ENCODE data around the gene HAUS3.
"Not testable (repeated sequence)": the region's sequence is repeated elsewhere in the genome, so short reads cannot be mapped to it uniquely, and the experiment has no call there.

HAUS3 gene

DNA sequence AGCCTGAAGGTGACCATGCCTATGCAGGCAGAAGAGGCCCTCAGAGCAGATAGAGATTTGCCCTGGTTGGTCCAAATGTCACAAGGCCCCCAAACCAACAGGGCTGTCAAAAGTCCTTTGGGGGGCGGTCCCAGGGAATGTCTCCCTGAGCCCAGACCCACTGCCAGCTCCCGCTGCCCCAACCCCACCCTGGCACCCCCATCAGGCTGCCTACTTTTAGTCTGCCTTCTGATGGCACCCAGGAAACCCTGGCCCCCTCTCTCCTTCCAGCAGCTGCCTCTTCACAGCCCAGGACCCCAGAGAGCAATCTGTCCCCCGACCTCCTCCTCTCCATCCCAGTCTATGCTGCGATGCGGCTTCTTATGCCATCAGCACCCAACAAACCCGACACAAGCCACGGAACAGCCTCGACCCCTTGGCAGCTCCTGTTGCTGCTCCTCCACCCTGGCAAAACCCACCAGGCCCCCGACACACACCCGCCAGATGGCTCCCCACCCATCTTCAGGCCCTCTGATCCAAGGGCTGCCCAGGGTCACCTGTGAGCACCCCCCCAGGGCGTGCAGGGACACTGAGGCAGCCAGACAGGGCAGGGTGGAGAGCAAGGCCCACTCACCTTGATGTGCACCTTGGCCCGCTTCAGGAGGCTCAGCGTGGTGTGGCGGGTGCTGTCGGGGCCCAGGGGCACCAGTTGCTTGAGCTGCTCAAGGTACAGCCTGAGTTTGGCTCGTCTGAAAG, 10.0 kb upstream of the HAUS3 start:
- no peak for DNase-seq (ENCODE audit: low read depth)

DNA sequence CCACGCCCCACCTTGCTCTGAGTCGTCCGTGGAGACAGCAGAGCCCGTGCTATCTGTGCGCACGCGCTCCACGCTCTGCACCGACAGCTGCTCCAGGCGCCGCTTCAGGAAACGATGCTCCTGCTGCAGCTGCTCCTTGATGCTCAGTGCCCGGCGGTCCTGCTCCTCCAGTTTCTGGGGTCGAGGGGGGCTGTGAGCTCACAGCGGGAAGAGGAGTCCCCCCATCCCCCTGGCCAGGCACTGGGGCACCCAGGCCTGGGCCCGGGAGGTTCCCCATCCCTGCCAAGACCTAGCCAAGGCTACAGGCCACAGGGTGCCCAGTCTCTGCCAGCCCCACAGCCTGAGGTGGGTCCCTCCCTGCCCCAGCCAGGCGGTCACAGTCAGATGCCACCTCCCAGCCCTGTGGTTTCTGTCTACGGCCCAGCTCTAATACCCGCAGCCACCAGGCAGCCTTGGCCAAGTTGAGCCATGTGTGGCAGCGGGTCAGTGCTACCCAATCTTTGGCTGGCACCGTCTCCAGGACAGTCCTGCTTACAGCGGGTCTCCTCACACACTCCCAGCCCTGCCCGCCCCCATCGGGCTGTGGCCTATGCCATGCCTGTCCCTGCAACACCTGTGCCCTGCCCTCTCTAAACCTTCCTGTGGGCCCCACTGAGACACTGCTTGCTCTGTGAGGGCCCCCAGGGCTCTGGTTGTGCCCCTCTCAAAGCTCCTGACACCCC, 9.3 kb upstream of the HAUS3 start:
- no peak for DNase-seq (ENCODE audit: low read depth)

DNA sequence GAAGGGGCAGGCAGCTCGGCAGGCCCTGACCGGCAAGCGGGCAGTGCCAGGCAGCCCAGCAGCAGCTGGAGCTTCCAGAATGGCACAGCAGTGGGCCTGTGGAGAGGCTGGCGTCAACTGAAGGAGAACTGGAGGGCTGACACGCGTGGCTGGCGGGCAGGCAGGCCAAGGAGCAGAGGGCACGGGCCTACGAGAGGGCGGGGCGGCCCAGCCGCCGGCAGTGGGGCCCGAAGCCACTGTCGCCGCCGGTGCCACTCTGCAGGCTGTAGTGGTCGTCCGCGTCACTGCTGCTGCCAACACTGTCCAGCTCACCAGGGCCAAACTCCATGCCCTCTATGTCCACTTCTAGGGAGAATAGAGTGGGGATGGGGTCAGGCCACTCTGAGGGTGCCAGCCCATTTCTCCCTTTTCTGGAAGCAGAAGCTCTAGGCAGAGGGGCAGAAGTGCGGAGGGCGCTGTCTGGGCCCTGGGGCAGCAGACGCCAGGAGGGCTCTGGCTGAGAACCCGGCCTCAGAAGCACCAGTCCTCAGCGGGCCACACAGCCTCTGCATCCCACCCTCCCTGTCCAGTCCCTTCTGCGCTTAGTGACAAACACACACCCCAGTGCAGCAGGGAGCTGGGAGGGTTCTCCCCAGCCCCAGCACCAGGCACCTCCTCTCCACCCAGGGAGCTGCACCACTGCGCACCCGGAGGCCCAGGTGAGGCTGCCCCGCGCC, 8.6 kb upstream of the HAUS3 start:
- no peak for DNase-seq (ENCODE audit: low read depth)

DNA sequence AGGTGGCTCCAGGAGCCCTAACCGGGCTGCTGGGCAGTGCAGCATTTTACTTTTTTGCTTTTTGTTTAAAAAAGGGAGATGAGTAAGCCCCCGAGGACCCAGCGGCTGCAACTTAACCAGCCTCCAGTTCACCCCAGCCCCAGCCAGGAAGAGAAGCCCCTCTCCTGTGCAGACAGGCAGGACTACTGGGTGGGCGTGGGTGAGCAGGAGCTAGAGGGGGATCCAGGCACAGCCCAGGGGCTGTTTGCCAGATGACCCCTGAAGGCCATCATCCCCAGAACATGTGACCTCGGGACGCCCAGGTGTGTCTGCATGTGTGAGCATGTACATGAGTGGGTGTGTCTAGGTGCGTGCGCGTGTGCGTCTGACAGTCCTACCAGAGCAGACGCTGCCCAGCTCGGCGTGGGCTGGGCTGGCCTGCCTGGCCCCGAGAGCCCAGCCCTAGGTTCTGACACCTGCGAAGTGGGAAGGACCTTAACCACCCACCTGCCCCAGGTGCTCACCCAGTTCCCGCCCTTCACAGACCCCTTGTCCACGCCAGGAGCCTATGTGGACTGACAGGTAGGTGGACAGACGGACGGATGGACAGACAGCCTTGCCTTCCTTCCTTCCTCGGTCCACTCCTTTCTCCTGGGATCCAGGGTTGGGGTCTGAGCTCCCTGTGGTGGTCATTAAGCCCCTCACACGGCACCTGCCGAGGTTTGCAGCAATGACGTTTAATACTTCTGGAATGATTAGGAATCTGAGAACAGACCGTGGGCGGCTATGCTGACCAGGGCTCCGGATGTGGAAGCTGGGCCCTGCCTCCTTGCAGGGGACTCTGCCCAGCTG, 7.8 kb upstream of the HAUS3 start:
- no peak for DNase-seq (ENCODE audit: low read depth)

DNA sequence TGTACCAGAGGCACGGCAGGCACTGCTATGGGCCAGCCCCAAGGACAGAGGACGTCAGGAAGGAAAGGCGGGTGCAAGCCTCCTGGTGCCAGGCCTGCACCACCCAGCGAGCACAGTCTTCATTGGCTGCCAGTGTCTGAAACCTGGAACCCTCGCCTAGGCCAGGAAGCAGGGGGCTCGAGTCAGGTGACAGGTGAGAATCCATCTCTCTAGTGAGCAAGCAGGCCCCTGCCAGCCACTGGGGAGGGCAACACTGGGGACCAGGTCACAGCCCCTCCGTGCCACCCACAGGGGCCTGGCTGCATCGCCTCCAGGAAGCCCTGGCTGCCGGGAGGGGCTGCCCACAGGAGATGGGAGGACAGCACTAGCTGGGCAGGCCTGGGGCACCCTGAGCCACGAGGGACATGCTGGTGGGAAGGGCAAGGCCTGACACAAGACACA, 6.9 kb upstream of the HAUS3 start:
- DNase-seq (ENCODE audit: low read depth): no peak

DNA sequence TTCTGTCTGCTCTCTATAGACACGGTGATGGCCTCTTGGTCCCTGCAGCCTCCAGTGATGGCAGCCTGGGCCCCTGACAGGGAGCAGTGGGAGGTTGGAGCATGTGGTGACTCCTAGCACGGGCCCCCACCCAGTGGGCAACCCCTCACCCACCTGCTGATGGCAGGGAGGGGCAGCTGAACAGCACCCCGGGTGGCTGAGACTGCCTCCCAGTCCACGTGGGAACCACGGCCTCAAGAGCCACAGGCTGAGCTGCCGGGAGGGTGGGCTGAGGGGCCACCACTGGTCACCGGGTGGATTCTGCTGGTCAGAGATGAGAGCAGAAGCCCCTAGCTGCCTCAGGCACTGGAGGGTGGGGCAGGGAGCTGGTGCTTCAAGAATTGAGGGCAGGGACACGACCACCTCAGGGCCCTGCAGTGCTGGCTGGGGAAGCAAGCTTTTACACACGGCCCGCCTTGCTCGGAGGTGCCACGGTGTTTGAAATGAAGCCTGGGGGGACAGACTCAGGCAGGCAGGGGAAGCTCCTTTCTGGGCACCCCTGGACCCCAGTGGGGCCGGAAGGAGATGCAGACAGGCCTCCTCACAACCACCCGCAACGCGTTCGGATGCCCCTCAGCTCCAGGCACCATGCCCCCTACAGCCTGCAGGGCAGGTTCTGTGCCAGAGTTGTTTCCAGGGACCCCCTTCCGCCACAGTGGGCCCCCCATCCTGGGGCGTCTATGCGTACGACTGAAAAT, 6.3 kb upstream of the HAUS3 start:
- DNase-seq (ENCODE audit: low read depth): no peak

DNA sequence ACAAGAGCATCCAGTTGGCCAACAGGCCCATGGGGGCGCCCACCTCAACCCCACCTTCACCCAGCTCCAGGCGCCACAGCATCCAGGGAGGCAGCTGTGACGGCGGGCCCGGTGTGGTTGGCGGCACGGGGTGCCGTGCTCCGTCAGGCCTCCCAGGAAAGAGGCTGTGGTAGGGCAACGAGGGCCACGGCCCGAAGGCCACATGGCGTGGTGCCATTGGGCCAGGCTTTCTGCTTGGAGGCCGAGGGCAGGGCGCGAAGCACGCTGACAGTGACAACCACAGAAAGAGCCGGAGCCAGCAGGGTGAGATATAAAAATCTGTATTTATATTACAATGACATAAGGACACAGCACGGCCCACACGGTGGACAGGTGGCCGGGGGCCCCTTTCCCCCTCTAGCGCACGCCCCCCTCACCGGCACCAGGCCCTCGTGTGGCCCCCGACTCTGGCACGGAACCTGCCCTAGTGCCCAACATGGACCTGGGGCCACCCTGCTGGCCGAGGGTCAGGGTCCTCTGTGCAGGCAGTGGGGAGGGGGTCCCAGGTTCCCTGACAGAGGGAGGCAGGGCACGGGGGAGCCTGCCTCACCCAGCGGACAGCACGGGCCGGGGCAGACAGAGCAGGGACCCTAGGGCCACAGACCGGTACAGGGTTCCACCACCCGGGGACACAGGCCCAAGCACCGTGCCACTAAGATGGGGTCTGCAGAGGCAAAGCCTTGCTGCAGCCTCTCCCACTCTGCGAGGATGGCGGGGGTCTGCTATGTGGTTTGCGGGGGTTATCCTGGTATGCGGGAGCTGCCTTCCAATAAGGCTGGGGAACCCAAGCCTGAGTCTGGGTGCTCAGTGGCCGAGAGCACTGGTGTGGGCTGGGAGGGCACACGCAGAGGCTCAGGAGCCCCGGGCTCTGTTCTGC, 5.5 kb upstream of the HAUS3 start:
- DNase-seq (ENCODE audit: low read depth): no peak

DNA sequence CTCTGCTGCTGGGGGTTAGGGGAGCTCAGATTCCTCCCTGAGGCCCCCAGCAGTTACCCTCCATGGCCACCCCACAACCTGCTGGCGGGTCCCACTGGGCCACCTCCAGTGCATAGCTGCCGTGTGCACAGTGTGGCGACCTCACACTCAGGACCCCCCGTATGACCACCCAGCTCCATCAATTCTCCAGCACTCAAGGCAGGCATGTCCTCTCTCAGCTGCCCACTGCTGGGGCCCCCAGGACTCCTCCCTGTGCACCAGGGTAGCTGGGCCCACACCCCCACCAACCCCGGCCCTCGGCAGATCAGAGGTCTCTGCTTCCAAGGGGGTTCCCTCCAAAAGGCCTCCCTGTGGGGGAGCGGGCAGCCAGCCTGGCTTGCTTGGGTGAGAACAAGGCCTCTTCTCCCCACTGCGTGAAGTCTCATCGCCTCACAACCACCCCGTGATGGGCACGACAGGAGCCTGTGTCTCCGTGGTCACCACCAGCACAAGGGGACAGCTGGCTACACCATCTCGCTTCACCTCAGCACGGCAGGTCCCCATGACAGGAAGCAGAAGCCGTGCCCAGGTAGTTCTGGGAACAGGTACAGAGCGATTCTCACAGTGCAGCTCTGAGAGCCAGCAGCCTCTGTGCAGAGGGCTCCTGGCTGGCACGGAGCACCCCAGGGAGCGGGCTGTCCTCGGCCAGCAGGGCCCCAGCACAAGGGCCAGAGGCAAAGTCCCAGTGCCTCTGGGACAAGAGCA, 4.6 kb upstream of the HAUS3 start:
- DNase-seq (ENCODE audit: low read depth): no peak

DNA sequence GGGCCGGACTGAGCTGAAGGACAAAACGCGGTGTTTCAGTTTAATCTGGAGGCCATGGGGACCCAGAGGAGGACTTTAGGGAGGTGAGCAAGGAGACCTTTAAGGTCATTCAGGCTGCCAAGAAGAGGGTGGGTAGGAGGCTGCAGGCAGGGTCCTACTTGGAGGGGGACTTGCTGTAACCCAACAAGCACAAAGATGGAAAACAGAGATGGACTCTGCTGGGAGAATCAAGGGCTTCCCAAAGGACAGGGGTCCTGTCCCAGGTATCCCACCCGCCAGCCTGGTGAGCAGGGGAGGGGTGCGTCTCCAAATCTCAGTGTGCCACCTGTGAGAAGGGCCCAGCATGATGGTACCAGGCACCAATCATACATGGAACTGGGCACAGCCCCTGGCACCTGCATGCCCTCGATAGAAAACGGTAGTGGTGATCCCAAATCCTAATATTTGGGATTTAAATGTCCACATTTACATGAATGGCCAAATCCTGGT, 3.9 kb upstream of the HAUS3 start:
- DNase-seq (ENCODE audit: low read depth): no peak

DNA sequence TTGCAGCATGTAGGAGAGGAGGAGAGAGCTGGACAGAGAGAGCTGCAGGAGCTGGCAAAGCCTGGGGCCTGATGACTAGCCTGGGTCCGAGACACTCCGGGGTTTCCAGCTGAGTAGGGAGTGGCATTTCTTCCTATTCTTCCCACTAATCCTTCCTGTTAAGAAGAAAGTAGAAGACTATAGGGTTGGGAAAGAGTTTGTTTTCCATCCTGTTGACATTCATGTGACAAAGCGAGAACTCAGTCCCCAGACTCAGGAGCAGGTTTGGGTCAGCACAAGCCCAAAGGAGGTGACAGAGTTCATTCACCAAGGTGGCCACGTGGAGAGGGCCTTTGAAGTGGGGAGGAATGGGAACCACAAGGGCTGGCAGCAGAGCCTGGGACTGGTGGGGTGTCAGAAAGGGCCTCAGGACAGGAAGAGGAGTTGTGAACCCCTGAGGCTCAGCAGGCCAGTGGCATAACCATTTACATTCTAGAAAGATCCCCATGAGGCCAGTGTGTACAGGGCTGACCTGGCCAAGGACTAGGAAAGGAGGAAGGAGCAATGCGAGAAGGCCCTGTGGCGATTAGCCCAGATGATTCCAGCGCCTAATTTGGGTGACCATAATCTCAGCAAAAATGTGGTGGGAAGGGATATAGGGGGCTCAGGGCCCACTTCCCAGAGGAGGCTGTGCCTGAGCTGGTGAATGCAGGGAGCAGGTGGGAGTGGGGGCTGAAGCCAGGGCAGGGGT, 3.3 kb upstream of the HAUS3 start:
- no peak for DNase-seq (ENCODE audit: low read depth)

DNA sequence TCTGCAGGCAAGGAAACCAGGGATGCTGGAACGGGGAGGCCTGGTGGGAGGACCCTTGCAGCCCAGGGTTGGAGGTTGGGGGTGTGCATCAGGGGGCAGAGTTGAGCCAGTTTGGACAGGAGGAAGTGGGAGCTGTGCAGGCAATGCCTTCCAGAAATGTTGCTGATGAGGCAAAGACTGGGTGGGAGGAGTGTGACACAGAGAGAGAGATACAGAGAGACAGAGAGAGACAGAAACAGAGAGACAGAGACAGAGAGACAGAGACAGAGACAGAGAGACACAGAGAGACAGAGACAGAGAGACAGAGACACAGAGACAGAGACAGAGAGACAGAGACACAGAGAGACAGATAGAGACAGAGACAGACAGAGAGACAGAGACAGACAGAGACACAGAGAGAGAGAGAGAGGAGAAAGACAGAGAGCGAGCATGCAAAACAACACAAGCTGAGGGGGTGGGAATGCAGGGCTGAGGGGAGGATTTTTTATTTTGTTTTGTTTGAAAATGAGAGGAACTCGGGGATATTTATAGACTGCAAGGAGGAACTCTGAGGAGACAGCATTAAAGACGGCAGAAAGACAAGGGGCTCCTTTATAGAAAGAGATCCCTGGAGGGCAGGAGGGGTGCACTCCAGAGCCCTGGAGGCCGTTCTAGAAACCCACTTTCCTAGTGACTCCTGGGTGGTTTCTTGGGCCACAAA, 1.9 kb upstream of the HAUS3 start:
- no peak for DNase-seq (ENCODE audit: low read depth)

DNA sequence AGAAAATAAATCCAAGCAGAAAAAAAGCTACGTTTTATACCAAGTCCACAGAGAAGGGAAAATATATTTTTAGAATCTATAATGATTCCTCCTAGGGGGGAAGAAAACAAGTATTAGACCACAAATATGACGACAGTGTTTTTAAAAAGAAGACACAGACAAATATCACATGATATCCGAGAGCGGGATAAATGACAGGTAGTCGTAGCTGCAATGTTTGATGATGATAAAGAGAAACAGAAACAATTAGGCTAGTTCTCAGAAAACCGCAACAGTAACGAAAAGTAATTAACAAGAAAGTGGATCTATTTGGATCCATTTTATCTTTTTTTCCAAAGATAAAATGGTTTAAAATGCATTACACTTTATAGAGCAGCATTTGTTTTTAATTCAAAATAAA, 918 bp downstream of the HAUS3 start:
- DNase-seq (ENCODE audit: low read depth): no peak

DNA sequence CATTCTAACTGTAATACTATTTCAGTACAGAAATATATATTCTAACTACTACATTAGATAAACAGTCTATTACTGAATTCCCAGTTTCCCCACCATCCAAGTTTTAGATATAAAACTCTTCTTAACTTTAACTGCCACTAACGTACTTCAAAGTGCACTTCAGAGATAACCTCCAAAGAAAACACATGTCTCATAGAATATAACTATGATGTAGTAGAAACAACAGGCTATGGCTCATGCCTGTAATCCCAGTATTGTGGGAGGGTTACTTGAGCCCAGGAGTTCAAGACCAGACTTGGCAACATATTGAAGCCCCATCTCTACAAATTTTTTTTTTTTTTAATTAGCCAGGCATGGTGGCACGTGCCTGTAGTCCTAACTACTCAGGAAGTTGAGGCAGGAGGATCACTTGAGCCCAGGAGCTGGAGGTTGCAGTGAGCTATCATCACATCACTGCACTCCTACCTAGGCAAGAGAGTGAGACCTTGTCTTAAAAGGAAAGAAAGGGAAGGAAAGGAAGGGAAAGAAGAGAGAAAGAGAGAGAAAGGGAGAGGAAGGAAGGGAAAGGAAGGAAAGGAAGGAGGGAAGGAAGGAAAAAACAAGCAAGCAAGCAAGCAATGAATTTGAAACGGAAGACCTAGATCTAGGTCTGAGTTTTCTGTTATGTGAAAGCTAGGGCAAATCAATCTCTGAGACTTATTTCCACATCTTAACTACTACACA, 4.8 kb downstream of the HAUS3 start:
- no peak for DNase-seq (ENCODE audit: low read depth)

DNA sequence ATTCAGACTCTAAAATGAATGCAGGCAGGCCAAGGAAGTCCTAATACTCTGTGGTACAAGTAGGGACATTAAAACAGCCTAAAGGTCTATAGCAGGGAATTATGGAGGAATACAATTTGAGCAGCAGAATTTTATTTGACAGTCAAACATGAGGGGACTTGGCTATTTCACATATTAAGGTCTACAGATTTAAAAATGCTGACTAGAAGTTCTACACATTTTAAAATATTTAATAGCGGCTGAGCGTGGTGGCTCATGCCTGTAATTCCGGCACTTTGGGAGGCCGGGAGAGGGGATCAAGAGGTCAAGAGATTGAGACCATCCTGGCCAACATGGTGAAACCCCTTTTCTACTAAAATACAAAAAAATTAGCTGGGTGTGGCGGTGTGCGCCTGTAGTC, 10.8 kb downstream of the HAUS3 start:
- no peak for DNase-seq (ENCODE audit: low read depth)

DNA sequence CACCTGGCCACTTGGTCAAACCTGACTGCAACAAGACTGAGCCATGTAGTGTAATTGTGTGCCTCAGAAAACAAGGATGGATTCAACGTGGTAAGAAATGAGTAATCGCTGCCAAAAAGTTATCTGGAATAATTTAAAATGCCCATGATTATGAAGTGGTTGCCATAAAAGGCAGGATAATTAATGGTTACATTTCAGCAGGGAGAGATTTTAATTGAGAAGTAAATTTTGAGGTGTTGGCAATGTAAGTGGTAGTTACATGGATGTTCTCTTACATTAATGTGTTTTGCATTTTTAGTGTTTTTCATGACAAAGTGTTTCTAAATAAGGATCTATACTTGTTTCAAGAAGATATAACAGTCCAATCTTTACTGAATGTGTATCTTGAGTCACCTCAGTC, 15.7 kb downstream of the HAUS3 start:
- no peak for DNase-seq (ENCODE audit: low read depth)

DNA sequence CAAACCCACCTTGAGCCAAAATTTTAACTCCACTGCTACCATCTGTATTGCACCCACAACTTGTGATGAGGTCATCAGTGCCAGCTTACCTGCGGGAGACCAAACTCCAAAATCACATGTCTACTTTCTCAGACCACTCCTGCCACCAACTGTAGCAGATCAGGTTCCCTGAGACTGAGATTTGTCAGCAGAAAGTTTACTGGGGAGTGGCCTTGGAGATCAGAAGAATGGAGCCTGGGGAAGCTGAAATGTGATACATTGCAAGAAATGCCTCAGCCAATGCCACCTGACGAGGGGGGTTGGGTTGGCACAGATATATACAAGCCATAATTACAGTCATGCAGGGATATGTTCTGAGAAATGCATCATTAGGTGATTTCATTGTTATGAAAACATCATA, 19.1 kb downstream of the HAUS3 start:
- no peak for DNase-seq (ENCODE audit: low read depth)

DNA sequence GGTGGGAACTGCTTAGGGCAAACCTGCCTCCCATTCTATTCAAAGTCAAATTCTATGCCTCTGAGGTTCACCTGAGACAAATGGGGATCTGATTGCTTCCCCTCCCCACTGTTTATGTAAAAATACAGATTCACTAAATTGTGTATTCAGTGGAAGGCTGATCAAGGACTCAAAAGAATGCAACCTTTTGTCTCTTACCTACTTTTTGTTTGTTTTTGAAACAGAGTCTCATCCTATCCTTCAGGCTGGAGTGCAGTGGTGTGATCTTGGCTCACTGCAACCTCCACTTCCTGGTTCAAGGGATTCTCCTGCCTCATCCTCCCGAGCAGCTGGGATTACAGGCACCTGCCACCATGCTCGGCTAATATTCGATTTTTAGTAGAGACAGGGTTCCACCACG, 20.5 kb downstream of the HAUS3 start:
- not testable (repeated sequence) for DNase-seq (ENCODE audit: low read depth)
